GM19467 (cell line): ENCODE data around the gene GNAZ.
A peak's percentile ranks its signal among the peaks of the same experiment; 100 is the strongest.
"Not testable (repeated sequence)": the region's sequence is repeated elsewhere in the genome, so short reads cannot be mapped to it uniquely, and the experiment has no call there.

Experiments
- ATAC-seq: cut with Tn5 transposase; IDR thresholded peaks from one replicate; pipeline ENCODE4 v1.9.1; 2021; ENCODE audit warnings: mild to moderate bottlenecking, moderate library complexity; ENCODE audit not compliant: unreplicated experiment

Gene GNAZ

GRCh38 chr22:23070418-23071229 is at the start of gene GNAZ:
Gene GNAZ, plus strand, starts transcription at chr22:23070519. Its CDS starts 25,177 bp downstream, at chr22:23095696.
- peak; percentile 14 for ATAC-seq

- ATAC-seq = no peak
Observed at GRCh38 chr22:23020659-23021293, 49.5 kb upstream of the GNAZ start.

GRCh38 chr22:23021660-23022353 is 48.5 kb upstream of the GNAZ start:
- ATAC-seq = not testable (repeated sequence)

- no peak for ATAC-seq
Observed at GRCh38 chr22:23023294-23023693, 47.0 kb upstream of the GNAZ start.

GRCh38 chr22:23026777-23027176 is 43.5 kb upstream of the GNAZ start:
- no peak for ATAC-seq

DNA sequence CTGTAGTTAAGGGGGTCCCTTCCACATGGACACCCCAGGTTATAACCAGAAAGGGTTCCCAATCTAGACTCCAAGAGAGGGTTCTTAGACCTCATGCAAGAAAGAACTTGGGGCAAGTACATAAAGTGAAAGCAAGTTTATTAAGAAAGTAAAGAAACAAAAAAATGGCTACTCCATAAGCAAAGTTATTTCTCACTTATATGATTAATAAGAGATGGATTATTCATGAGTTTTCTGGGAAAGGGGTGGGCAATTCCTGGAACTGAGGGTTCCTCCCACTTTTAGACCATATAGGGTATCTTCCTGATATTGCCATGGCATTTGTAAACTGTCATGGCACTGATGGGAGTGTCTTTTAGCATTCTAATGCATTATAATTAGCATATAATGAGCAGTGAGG is 42.5 kb upstream of the GNAZ start:
- ATAC-seq = not testable (repeated sequence)

DNA sequence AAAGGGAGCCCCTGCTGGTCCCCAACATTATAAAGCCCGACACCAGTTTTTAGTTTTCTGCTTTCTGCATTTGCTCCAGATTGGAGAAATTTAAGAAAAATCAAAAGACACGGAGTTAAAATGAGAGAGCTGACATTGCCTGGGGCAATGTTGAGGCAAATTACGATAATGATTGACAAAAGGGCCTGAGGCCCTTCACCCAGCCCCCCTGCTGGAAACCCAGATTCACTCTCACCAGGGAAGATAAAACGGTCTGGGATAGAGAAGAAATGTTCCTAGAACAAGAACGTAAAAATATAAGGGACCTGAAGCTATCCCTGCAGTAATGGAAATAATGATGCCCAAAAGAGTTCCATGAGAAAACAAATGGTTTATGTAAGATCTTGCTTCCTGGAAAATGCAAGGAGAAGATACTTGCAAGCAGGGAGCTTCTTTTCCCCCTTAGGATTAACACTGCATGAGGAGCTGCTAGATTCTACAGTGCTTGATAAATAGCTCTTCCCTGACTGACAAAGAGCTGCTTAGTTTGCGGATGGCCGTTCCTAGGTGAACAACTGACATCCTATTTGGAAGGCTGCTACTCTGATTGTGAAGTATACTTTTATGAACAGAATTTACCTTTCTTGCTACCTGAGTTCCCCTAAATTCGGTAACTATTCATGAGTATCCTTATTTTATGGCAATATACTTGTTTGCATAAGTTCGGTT is 40.6 kb upstream of the GNAZ start:
- no peak for ATAC-seq

- no peak for ATAC-seq
Observed at GRCh38 chr22:23031381-23031780, 38.9 kb upstream of the GNAZ start.

DNA sequence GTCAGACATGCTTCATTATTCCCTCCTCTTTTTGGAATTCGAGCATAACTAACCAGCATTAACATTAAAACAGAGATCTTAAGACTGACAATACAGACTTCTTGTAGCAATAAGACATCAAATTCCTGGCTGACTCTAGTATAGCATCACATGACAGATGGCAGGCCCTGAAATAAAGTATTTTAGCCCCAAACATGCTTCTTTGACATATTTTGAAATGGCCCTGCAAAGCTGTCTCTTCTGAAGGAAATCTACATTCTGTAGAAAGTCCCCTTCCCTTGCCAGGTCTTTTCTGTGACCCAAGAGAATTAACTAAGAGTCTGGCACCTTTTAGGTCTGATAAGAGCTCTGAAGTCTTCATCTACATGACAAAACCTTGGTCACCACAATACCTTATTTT is 38.5 kb upstream of the GNAZ start:
- no peak for ATAC-seq

DNA sequence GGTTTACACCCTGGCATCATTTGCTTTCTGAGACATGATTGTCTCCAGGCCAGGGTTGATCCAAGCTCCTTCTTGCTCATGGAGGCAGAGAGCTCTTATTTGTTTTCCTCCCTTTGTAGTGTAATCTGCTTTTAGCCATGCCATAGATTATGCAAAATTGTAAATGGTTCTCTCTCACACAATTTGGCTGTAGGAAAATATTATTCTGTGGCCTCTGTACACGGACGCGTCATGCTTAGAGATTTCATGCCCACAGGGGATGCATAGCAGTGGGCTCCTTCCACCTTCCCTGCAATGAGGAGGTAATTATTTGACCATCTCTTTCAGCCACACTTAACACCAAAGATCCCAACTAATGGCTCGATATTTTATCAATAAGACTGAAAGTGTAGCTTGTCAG is 37.7 kb upstream of the GNAZ start:
- no peak for ATAC-seq

DNA sequence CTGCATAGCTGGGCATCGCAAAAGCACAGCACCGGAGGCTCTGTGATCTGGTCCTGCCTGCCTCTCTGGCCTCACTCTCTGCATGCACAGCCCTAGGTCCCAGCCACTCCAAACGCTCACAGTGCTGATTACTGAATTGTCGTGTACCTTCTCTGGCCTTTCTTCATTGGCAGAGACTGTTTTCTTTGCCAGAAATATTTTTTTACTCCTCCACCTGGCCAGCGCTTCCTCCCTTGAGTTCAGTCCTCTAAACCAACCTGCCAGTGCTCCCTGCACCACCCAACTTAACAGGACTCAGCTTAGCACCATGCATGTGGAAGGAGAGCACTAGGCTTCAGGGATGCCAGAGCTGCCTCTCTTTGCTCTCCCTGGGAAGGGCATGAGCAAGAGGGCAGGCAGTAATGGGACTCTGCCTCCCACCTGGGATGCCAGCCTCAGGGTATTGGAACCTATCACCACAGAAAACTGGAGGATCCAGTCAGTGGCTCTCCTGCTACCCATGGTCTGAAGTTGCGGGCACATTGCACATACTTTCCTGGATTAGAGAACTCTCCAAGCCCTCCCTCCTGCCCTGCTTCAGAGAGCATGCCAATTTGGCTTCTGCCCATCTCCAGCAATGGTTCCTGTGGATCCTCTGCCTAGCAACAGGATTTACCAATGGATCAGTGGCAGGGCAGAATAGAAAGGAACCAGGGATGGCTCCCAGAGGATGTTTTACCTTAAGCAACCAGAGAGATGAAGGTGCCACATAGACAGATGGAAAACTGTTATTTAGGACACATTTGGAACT is 37.0 kb upstream of the GNAZ start:
- no peak for ATAC-seq

DNA sequence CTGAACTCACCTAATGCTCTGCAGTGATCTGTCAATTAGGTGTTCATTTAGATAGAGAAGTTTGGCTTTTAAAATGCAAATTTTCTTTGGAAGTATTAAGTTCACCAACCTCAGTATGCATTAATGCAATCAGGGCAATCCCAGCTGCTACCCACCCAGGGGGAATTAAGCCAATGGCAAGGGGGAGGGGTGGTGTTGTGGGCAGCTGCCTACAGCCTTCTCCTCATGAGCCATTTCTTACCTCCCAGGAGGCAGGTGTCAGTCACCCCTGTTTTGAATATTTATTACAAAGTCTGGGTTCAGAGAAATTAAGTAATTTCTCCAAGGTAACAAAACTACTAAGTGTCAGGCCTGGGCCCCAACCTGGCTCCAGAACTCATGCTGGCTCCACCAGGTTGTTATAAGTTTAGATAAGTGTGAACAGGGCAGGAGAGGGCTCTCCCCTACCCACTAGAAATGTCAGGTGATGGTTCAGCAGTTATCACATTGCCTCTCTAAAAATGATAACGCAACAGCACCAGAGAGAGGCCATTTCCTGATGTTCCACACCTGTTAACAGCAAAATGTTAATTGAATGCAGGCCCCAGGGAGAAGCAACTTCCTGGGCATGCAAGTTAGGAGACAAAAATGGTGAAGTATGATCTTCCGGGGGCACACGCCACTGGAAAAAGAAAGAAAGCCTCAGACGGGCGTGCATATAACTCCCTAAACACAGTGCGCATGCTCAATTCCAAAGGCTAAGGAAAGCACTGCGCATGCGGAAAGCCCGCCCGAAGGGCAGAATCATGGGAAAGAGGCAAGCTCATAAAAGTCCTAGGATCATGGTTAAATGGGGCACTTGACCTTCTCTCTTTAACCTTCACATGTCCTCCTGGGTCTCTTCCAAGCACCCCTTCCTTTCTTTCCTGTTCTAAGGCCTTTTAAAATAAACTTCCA is 35.4 kb upstream of the GNAZ start:
- no peak for ATAC-seq

DNA sequence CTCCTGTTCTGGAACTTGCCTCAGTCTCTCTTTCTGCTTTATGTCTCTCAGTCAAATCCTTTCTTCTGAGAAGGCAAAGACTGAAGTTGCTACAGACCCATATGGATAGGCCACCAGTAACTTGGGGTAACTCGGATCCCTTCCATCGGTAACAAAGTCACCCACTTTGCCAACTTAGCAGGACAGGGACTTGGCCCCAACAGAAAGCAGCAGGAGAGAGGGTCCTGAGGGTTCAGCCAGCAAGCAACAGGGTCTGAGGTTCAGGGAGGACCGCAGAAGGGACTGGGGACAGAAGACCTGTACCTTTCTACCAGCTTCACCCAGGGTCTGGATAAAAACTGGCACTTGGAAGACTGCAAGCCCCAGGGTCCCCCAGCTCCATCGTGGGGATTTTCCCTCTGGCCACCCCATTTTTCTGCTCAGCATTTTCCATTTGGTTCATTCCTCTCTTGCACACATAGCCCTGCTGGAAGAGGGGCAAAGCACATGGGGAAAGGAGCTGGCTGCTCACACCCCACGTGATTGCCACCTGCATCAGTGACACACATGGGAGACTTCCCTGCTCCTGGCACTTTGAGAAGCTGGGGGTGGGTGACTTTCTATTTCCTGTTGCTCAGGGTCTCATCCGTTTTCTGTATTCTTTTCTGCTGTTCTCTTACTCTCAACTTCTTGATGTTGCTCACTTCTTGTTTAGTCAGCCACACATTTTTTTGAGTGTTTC is 34.6 kb upstream of the GNAZ start:
- no peak for ATAC-seq

DNA sequence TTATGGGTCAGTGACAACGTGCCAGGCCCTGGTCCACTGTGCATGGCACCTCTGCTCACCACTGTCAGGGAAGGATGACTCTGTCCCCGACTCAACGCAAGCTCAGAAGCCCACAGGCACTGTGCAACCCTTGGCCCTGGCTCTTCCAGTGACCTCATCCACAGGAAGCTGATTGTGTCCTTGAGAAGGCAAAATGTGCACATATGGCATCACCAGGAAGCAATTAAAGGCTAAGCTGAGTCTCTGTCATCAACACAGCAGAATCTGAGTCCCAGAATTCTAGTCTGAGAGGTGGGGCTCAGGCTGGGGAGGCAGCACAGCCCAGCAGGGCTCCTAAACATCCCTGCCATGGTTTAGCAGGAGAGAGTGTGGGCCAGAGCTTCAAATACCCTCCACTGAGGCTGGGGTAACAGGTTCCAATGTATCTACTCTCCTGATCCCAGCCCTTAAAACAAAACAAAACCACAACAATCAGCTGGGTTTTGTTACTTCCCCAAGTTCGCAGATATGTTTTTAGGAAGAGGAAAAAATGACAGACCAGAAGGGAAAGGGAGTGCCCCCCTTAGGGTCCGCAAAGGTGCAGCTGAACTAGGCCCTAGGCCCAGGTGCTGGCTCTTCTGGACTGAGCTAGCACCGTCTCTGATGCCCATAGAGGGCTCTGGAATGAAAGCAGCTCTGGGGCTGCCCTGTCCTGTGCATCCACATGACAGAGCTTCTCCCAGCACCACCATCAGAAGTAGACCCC is 33.5 kb upstream of the GNAZ start:
- no peak for ATAC-seq

- no peak for ATAC-seq
Observed at GRCh38 chr22:23037429-23038333, 32.6 kb upstream of the GNAZ start.

DNA sequence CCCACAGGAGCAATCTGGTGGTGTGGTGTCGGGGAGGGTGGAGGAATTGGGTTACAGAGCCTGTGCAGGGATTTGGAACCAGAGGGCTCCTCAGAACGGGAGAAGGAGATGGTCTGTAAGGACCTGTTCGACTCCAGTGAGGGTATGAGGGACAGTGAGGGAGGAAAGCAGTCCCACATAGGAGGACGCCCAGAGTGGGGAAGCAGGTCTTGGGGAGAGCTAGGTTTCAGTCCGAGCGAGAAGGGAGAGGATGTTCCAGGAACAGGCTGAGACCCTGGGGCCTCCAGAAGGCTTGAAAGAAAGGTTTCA is 32.0 kb upstream of the GNAZ start:
- no peak for ATAC-seq

- ATAC-seq = no peak
Observed at GRCh38 chr22:23038902-23039301, 31.4 kb upstream of the GNAZ start.
